ENCODE data around the gene PAIP2B.

The PAIP2B gene

DNA sequence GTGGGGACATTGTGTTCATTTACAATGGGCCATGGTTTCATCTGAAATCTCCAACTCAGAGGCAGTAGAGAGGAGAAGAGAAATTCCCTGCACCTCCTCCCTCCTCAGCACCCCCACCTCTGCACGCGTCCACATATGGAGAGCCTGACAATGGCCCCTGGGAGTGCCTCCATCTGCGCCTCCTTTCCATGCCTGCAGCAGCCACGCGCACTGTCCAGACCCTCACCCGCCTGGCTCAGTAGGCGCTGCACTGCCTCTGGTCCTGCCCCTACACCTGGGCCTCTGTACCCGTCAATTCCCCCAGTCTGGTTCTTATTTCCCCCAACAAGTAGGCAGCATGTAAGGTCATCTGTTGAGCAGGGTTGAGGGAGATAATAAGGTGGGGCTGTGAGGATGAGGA, 72.6 kb downstream of the PAIP2B start:
- in situ Hi-C loops (cut with MboI; ENCODE audit: low sequenced_read_pairs): no loop called here

DNA sequence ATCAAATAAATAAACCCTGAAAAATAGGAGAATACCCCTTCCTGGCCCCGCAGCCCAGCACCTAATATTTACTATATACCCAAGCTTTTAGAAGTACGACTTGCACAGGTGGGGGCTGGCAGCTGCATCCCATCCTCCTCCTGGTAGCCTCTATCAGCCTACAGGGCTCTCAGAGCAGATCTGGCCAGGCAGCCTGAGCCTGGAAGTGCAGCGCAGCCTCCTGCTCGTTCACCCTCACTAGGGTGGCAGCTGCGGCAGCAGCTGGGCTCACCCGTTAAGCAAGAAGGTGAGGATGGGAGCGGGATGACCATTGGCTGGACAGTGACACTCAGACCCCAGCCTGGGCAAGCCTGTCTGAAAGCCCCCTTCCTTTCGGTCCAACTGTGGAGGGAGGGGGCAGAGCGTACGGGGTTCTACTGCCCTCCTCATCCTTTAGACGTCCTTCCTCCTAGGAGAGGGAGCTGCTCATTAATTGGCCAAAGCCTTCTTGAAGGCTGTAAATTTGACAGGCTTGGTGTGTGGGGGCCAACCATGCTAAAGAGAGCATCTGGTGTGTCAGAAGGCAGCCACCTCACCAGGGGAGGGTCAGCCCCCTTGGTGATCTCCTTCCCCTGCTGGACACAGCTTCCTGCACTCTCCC, 73.2 kb downstream of the PAIP2B start:
- in situ Hi-C loops (cut with MboI; ENCODE audit: low sequenced_read_pairs): no loop called here

GRCh38 chr2:71151620-71152019, 75.3 kb downstream of the PAIP2B start:
- in situ Hi-C loops (cut with MboI; ENCODE audit: low sequenced_read_pairs): no loop called here

DNA sequence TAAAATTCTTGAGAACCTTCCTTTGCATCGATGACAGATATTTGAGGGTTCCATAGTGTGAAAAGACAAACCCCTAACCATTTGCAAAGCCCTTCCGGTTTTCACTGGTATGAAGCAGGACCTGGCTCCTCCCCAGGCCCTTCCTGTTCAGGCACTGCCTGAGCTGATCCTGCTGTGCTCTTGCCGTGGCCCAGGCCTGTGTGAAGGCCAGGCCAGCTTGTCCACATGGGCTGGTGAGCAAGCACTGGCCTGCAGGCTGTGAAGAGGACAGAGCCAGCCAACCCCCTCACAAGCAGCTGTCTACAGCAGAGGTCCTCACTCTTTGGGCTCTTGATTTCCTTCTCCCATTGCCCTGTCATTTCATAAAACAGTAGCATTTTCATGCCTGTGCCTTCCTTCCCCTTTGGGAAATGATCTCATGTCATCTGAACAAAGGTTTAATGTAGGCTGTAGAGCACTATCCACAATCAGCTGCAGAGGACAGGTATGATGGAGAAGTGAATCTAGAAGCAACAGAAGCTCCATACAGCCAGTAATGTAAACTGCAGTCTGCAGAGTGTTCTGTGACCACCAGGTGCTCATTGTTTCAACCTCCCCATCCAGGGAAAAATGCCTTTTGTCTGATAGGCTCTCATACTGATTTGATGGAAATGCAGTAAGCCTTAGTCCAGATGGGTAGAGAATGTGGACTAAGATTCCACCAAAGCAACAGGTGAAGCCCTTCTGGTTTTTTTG, 76.7 kb downstream of the PAIP2B start:
- in situ Hi-C loops (cut with MboI; ENCODE audit: low sequenced_read_pairs): no loop called here

- in situ Hi-C loops (cut with MboI; ENCODE audit: low sequenced_read_pairs): no loop called here
Observed at GRCh38 chr2:71148506-71149063, 78.3 kb downstream of the PAIP2B start.

DNA sequence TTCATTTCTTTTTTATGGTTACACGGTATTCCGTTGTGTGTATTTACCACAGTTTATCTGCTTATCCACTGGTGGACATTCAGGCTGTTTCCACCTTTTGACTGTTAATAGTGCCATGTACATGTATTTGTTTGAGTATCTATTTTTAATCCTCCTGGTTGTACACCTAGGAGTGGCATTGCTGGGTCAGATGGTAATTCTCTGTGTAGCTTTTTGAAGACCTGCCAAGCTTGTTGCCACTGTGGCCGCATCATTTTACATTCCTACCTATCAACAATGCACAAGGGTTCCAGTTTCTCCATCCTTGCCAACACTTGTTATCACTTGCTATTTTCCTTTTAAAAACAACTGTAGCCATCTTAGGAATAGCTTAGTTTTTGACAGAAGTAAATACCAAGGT, 83.1 kb downstream of the PAIP2B start:
- in situ Hi-C loops (cut with MboI; ENCODE audit: low sequenced_read_pairs): no loop called here

DNA sequence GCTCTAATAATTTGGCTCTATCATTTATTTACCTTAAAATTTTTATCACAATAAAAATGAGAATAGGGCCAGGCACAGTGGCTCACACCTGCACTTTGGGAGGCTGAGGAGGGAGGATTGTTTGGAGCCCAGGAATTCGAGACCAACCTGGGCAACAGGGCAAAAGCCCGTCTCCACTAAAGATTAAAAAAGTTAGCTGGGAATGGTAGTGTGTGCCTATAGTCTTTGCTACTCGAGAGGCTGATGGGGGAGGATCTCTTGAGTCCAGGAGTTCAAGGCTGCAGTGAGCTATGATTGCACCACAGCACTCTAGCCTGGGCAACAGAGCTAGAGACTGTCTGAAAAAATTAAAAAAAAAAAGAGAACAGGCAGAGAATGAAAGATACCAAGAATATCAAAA, 90.7 kb downstream of the PAIP2B start:
- in situ Hi-C loops (cut with MboI; ENCODE audit: low sequenced_read_pairs): no loop called here

- in situ Hi-C loops (cut with MboI; ENCODE audit: low sequenced_read_pairs): no loop called here
Observed at GRCh38 chr2:71133603-71134002, 93.3 kb downstream of the PAIP2B start.
